Stimulated activated CD8-positive, alpha-beta memory T cell treated with anti-CD3 and anti-CD28 coated beads, Interleukin-4, amount 100 ng/mL, for 1 hour (primary cell): ENCODE measurements around the gene SGK2.

Source experiments
- DNase-seq, 2 donors: peaks; one replicate each; pipeline ENCODE4 v3.0.0-alpha.2; 2020; ENCODE audit warnings: low read depth in 2 of 2, low spot score in 1 of 2

SGK2 gene

GRCh38 chr20:43536041-43536816 lies 22.6 kb upstream of the SGK2 start:
- DNase-seq = no peak

- no peak for DNase-seq
These were observed 21.9 kb upstream of the SGK2 start for GRCh38 chr20:43536817-43537440.

- no peak for DNase-seq
These were observed 20.6 kb upstream of the SGK2 start for GRCh38 chr20:43537921-43538877.

GRCh38 chr20:43538878-43539700 lies 19.7 kb upstream of the SGK2 start:
- no peak for DNase-seq

GRCh38 chr20:43539975-43540672 lies 18.7 kb upstream of the SGK2 start:
- no peak for DNase-seq

GRCh38 chr20:43540673-43541060 lies 18.2 kb upstream of the SGK2 start:
- DNase-seq = no peak

GRCh38 chr20:43541214-43541613 lies 17.6 kb upstream of the SGK2 start:
- DNase-seq = no peak

GRCh38 chr20:43542161-43542560 lies 16.7 kb upstream of the SGK2 start:
- no peak for DNase-seq

GRCh38 chr20:43542674-43543073 lies 16.2 kb upstream of the SGK2 start:
- no peak for DNase-seq

- DNase-seq = no peak
These were observed 15.7 kb upstream of the SGK2 start for GRCh38 chr20:43543138-43543537.

- no peak for DNase-seq
These were observed 14.3 kb upstream of the SGK2 start for GRCh38 chr20:43544501-43544900.

- DNase-seq = no peak
These were observed 12.8 kb upstream of the SGK2 start for GRCh38 chr20:43545837-43546578.

GRCh38 chr20:43548273-43548880 lies 10.4 kb upstream of the SGK2 start:
- no peak for DNase-seq

- no peak for DNase-seq
These were observed 9.3 kb upstream of the SGK2 start for GRCh38 chr20:43549416-43550065.

- DNase-seq = no peak
These were observed 8.4 kb upstream of the SGK2 start for GRCh38 chr20:43550456-43550855.

GRCh38 chr20:43554369-43554768 lies 4.5 kb upstream of the SGK2 start:
- DNase-seq = no peak

GRCh38 chr20:43559147-43559987 lies 540 bp downstream of the SGK2 start:
- no peak for DNase-seq

- no peak for DNase-seq
These were observed 2.1 kb downstream of the SGK2 start for GRCh38 chr20:43560974-43561373.
